GM18907 (cell line): ENCODE measurements around the gene ADAMTS3.

ENCODE experiments used
- ATAC-seq: cut with Tn5 transposase; IDR thresholded peaks from one replicate; pipeline ENCODE4 v1.9.1; 2021; ENCODE audit warnings: mild to moderate bottlenecking, moderate library complexity; ENCODE audit not compliant: unreplicated experiment

The ADAMTS3 gene

DNA sequence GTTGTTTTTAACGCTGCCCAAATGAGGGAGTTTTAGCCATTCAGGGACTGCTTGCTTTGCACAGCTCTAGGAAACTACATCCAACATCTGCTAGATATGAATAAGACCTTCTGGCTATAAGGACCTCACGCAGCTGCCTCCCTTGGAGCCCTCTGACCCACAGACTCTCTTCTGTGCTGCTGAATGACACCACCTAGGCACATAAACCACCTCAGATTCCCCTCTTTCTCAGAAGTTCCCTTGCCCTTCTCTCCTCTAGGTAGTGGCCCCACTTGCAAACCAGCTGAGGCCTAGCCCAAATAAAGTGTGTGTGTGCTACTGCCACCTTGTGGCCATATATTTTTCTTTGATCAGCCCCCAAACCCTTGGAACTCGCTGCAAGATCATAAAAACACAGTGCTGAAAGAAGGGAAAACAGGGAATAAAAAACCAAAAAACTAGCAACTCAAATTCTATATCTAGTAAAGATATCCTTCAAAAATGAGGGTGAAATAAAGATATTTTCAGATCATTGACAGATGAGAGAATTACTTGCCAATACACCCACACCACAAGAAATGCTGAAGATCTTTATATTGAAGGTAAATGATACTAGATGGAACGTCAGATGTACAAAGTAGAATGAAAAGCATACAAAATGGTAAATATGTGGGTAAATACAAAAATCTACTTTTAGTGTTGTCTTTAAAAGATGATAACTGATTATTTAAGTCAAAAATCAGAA, 265.9 kb downstream of the ADAMTS3 start:
- peak; percentile 96 for ATAC-seq

DNA sequence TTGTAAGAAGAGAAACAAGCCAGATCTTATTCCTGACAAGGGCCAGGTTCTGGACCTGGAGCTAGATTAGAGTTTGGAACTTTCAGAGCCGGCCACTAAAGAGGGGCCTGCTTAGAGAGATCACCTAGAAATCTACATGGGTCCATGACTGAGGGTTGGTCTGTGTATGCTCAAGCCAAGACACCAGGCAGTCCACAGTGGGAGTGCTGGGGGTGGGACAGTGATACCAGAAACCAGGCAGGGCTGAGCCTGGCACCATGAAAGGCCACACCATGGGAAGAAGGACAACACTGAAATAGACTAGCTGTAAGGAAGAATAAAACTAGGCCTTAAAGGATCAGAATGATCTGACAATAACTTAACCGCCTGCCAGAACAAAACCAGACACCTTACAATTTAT, 267.3 kb downstream of the ADAMTS3 start:
- ATAC-seq: no peak

- no peak for ATAC-seq
Measured at GRCh38 chr4:72300126-72300525, 268.9 kb downstream of the ADAMTS3 start.

DNA sequence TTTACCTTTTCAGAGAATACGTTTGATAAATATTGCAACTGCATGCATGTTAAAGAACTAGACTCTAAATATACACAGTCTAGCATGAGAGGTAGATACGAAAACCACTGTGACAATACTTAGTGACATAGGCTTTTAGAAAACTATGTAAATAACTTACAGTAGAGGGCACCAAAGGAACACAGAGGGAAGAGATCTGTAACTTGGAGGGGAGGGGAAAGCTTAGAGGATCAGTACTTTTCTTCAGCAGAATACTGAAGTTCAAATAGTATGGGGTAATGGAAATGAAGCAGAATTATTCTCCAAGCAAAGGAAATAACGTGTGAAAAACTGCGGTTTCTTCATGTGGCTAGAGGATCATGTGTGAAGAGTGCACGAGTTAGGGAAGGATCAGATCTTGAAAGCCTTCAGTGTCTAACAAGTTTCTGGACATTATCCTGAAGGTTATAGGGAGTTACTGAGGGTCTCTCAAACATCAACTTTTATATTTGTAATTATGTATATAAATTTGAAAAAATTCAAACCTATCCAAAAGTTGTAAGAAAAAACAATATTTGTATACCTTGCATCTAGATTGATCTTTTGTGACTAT, 273.0 kb downstream of the ADAMTS3 start:
- peak; percentile 92 for ATAC-seq

GRCh38 chr4:72290737-72291136, 278.3 kb downstream of the ADAMTS3 start:
- ATAC-seq: no peak

- ATAC-seq: no peak
Measured at GRCh38 chr4:72286910-72287309, 282.1 kb downstream of the ADAMTS3 start.

- no peak for ATAC-seq
Measured at GRCh38 chr4:72286185-72286584, 282.8 kb downstream of the ADAMTS3 start.

DNA sequence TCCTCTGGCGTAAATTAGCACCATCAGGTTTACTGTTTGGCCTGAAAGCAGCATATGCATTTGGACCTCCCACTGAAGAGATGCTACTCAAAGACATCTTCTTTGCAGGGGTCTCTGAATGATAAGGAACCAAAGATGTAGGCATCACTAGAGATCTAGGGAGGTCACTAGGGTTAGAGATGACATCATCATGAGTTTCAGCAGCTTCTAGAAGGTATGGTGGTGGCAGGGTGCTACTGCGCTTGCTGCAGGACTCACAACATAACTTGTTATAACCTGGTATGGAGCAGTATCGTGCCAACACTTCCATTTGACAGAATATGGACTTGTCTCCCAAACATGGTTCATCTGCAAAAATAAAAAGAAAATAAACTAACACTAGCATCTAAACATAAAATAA, 285.7 kb downstream of the ADAMTS3 start:
- no peak for ATAC-seq

DNA sequence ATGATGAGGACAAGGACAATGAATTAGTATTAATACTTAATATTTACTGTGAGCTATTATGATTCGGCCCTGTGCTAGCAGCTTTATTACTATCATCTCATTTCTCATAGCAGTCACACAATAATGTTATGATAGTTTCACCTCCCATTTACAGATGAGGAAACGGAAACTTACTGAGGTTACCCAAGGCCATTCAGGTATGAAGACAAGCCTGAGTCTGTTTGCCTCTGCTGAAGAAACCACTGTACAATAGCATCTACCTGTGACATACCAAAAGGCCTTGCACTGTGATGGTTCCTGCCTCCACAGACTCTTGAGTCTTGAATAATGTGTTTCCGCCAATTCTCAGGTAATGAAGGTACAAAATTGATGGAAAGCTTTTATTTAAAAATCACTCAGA, 288.8 kb downstream of the ADAMTS3 start:
- ATAC-seq: no peak

- ATAC-seq: no peak
Measured at GRCh38 chr4:72275381-72275780, 293.6 kb downstream of the ADAMTS3 start.

DNA sequence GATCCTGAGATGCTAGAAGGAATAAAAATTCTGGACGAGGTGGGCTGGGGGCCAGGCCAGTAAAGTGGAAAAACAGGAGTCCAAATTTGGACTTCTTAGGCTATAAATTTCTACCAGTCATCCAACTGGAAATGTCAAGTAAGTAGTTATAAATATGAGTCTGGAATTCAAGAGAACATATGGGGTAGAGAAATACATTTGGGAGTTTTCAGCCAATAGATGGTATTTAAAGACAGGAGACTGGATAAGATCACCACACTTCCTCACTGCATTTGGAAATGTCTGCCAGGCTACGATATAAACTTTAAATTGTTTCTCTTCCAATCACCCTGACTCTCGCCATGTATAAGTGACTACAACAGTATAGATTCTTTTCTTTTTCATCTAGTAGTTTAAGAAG, 294.8 kb downstream of the ADAMTS3 start:
- ATAC-seq: no peak

DNA sequence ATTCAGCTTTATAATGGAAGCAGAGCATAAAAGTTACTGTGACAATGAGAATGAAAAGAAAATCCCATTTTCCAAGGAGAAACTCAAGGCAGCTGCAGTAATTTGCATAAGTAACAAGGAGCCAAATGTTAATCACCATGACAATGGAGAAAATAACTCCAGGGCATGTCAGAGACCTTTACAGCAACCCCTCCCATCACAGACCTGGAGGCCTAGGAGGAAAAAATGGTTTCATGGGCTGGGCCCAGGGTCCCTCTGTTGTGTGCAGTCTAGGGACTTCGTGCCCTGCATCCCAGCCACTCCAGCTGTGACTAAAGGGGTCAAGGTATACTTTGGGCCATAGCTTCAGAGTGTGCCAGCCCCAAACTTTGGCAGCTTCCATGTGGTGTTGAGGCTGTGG, 313.8 kb downstream of the ADAMTS3 start:
- ATAC-seq: no peak

GRCh38 chr4:72243641-72244040, 325.4 kb downstream of the ADAMTS3 start:
- no peak for ATAC-seq

- ATAC-seq: no peak
Measured at GRCh38 chr4:72239487-72240116, 329.4 kb downstream of the ADAMTS3 start.
